ENCODE measurements around the gene PEAK1.

Gene PEAK1

DNA sequence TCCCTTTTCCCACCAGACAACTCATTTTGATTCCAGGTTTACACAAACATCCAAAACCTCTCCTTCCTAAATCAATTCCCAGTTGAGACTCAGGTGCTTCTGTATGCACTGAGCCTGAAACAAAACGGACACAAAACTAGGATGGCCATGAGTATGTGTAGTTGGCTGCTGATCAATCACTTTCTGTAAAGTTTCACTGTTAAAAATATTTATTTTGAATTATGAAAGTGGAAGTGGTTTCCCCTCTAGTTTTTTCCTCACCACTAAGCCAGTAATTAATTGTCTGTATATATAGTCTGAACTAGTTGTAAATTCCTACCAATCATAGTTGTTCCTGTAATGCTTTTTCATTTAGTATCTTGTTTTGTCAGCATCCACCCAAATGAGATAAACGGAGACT lies 297.3 kb downstream of the PEAK1 start:
- H4K12ac ChIP-seq (ENCODE audit: low read depth, low read length), result no peak overlapping the region
- no CpG with 5 or more reads among the region's 2 CpGs for WGBS (ENCODE audit: extremely low coverage, insufficient coverage, insufficient read length)
- H3K4me3 ChIP-seq (ENCODE audit: low read depth, low read length), result no peak overlapping the region
- H3K27ac ChIP-seq (ENCODE audit: low read depth, low read length), result no peak overlapping the region
- no peak overlapping the region for H3K23ac ChIP-seq (ENCODE audit: low read length)
- DNase-seq, result no peak
- H2AK5ac ChIP-seq (ENCODE audit: low read length), result no peak overlapping the region
- H3K36me3 ChIP-seq (ENCODE audit: control insufficient read depth in 1 of 2, insufficient read depth in 2 of 2, low read length in 2 of 2), result no peaks in the 10 kb centered on the region
- H2AFZ ChIP-seq (ENCODE audit: insufficient read depth, low read length, poor library complexity), result no peak overlapping the region
- H4K91ac ChIP-seq (ENCODE audit: low read depth, low read length), result no peak overlapping the region
- H3K9ac ChIP-seq (ENCODE audit: low read length), result no peak overlapping the region
- H3K4me2 ChIP-seq (ENCODE audit: low read length), result no peak overlapping the region
- H3K18ac ChIP-seq (ENCODE audit: low read length), result no peak overlapping the region
- H2BK5ac ChIP-seq (ENCODE audit: low read depth, low read length, poor library complexity), result no peak overlapping the region
- H3K79me1 ChIP-seq (ENCODE audit: low read length), result no peaks in the 10 kb centered on the region
- no peaks in the 10 kb centered on the region for H3K27me3 ChIP-seq (ENCODE audit: insufficient read depth, low read length)
- no peak overlapping the region for H4K8ac ChIP-seq (ENCODE audit: low read depth, low read length)
- H3K4me1 ChIP-seq (ENCODE audit: control insufficient read depth in 1 of 2, insufficient read depth in 2 of 2, low read length in 2 of 2), result no peaks in the 10 kb centered on the region
- H2BK12ac ChIP-seq (ENCODE audit: low read length), result no peak overlapping the region
- no peak overlapping the region for H2BK120ac ChIP-seq (ENCODE audit: insufficient read depth, low read length, poor library complexity)
- H3K79me2 ChIP-seq (ENCODE audit: control insufficient read depth, insufficient read depth, low read length, poor library complexity), result no peaks in the 10 kb centered on the region
- H3K9me3 ChIP-seq (ENCODE audit: insufficient read depth, low read depth, low read length), result no peaks in the 10 kb centered on the region
- H3K4ac ChIP-seq (ENCODE audit: low read depth, low read length), result no peak overlapping the region
- H3K14ac ChIP-seq (ENCODE audit: low read length), result no peak overlapping the region

DNA sequence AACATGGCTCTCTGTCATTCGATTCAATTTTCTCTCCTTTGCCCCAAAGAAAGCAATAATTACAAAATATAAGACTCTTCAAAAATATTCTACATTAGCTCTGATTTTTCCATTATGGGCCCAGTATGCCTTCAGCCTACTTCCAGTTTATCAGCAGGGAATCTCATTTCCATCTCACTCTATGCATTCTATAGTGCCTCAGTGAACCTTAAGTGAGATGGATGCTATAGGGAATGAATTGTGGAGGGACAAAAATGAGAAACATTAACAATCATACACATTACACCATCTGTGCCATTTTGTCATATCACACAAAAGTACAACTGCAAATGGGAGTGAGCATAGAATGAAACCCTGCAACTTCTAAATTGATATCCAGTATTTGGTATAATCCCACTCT lies 298.3 kb downstream of the PEAK1 start:
- Histone ChIP-seq H2BK5ac (ENCODE audit: low read depth, low read length, poor library complexity) (no peak overlapping the region), H3K9me3 (ENCODE audit: insufficient read depth, low read depth, low read length) (no peaks in the 10 kb centered on the region), H3K23ac (ENCODE audit: low read length) (no peak overlapping the region), H2AK5ac (ENCODE audit: low read length) (no peak overlapping the region), H3K27me3 (ENCODE audit: insufficient read depth, low read length) (no peaks in the 10 kb centered on the region), H3K4me2 (ENCODE audit: low read length) (no peak overlapping the region), H3K4me3 (ENCODE audit: low read depth, low read length) (no peak overlapping the region), H3K14ac (ENCODE audit: low read length) (no peak overlapping the region), H3K4me1 (ENCODE audit: control insufficient read depth in 1 of 2, insufficient read depth in 2 of 2, low read length in 2 of 2) (no peaks in the 10 kb centered on the region), H4K8ac (ENCODE audit: low read depth, low read length) (no peak overlapping the region), H3K18ac (ENCODE audit: low read length) (no peak overlapping the region), H3K36me3 (ENCODE audit: control insufficient read depth in 1 of 2, insufficient read depth in 2 of 2, low read length in 2 of 2) (no peaks in the 10 kb centered on the region), H3K4ac (ENCODE audit: low read depth, low read length) (no peak overlapping the region), H3K27ac (ENCODE audit: low read depth, low read length) (no peak overlapping the region), H3K79me2 (ENCODE audit: control insufficient read depth, insufficient read depth, low read length, poor library complexity) (no peaks in the 10 kb centered on the region), H2BK12ac (ENCODE audit: low read length) (no peak overlapping the region), H4K91ac (ENCODE audit: low read depth, low read length) (no peak overlapping the region), H3K79me1 (ENCODE audit: low read length) (no peaks in the 10 kb centered on the region), H4K12ac (ENCODE audit: low read depth, low read length) (no peak overlapping the region), H2BK120ac (ENCODE audit: insufficient read depth, low read length, poor library complexity) (no peak overlapping the region), H2AFZ (ENCODE audit: insufficient read depth, low read length, poor library complexity) (no peak overlapping the region), H3K9ac (ENCODE audit: low read length) (no peak overlapping the region)
- no CpG with 5 or more reads among the region's 1 CpG for WGBS (ENCODE audit: extremely low coverage, insufficient coverage, insufficient read length)
- no peak for DNase-seq

DNA sequence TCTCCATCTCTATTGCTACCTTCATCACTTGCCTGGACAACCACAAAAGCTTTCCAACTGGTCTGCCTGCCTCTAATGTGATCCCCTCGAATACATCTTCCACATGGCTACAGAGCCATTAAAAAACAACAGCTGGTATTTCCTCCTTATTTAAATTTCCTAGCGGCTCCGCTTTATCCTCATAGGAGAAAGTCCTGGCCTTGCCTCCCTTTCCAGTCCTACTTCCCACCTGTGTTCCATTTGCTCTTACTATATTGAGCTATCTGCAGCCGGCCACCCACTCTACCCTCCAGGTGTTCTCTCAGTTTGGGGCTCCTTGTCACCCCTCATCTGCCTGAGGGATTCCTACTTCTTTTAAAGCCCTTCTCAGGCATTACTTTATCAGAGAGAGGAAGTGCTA lies 299.3 kb downstream of the PEAK1 start:
- H3K79me1 ChIP-seq (ENCODE audit: low read length), result no peaks in the 10 kb centered on the region
- H3K79me2 ChIP-seq (ENCODE audit: control insufficient read depth, insufficient read depth, low read length, poor library complexity), result no peaks in the 10 kb centered on the region
- no peak overlapping the region for H2BK12ac ChIP-seq (ENCODE audit: low read length)
- DNase-seq, result no peak
- H3K36me3 ChIP-seq (ENCODE audit: control insufficient read depth in 1 of 2, insufficient read depth in 2 of 2, low read length in 2 of 2), result no peaks in the 10 kb centered on the region
- no peak overlapping the region for H3K9ac ChIP-seq (ENCODE audit: low read length)
- no peak overlapping the region for H2BK5ac ChIP-seq (ENCODE audit: low read depth, low read length, poor library complexity)
- no peak overlapping the region for H4K8ac ChIP-seq (ENCODE audit: low read depth, low read length)
- WGBS (ENCODE audit: extremely low coverage, insufficient coverage, insufficient read length), result no CpG with 5 or more reads among the region's 4 CpGs
- no peak overlapping the region for H3K18ac ChIP-seq (ENCODE audit: low read length)
- no peaks in the 10 kb centered on the region for H3K27me3 ChIP-seq (ENCODE audit: insufficient read depth, low read length)
- H2AFZ ChIP-seq (ENCODE audit: insufficient read depth, low read length, poor library complexity), result no peak overlapping the region
- no peak overlapping the region for H3K14ac ChIP-seq (ENCODE audit: low read length)
- no peak overlapping the region for H2BK120ac ChIP-seq (ENCODE audit: insufficient read depth, low read length, poor library complexity)
- H4K12ac ChIP-seq (ENCODE audit: low read depth, low read length), result no peak overlapping the region
- no peak overlapping the region for H3K4me2 ChIP-seq (ENCODE audit: low read length)
- H3K4ac ChIP-seq (ENCODE audit: low read depth, low read length), result no peak overlapping the region
- no peak overlapping the region for H4K91ac ChIP-seq (ENCODE audit: low read depth, low read length)
- no peaks in the 10 kb centered on the region for H3K9me3 ChIP-seq (ENCODE audit: insufficient read depth, low read depth, low read length)
- no peak overlapping the region for H3K27ac ChIP-seq (ENCODE audit: low read depth, low read length)
- H3K4me1 ChIP-seq (ENCODE audit: control insufficient read depth in 1 of 2, insufficient read depth in 2 of 2, low read length in 2 of 2), result no peaks in the 10 kb centered on the region
- H2AK5ac ChIP-seq (ENCODE audit: low read length), result no peak overlapping the region
- H3K23ac ChIP-seq (ENCODE audit: low read length), result no peak overlapping the region
- H3K4me3 ChIP-seq (ENCODE audit: low read depth, low read length), result no peak overlapping the region

- no peak overlapping the region for H3K4ac ChIP-seq (ENCODE audit: low read depth, low read length)
- H3K18ac ChIP-seq (ENCODE audit: low read length), result no peak overlapping the region
- no peaks in the 10 kb centered on the region for H3K79me2 ChIP-seq (ENCODE audit: control insufficient read depth, insufficient read depth, low read length, poor library complexity)
- H4K12ac ChIP-seq (ENCODE audit: low read depth, low read length), result no peak overlapping the region
- H2BK12ac ChIP-seq (ENCODE audit: low read length), result no peak overlapping the region
- no peak for DNase-seq
- H3K79me1 ChIP-seq (ENCODE audit: low read length), result no peaks in the 10 kb centered on the region
- H2AK5ac ChIP-seq (ENCODE audit: low read length), result no peak overlapping the region
- H2AFZ ChIP-seq (ENCODE audit: insufficient read depth, low read length, poor library complexity), result no peak overlapping the region
- no peak overlapping the region for H3K4me3 ChIP-seq (ENCODE audit: low read depth, low read length)
- no peak overlapping the region for H3K14ac ChIP-seq (ENCODE audit: low read length)
- no CpG with 5 or more reads among the region's 1 CpG for whole genome bisulfite sequencing (ENCODE audit: extremely low coverage, insufficient coverage, insufficient read length)
- H3K9ac ChIP-seq (ENCODE audit: low read length), result no peak overlapping the region
- H3K4me2 ChIP-seq (ENCODE audit: low read length), result no peak overlapping the region
- H3K27me3 ChIP-seq (ENCODE audit: insufficient read depth, low read length), result no peaks in the 10 kb centered on the region
- no peak overlapping the region for H3K23ac ChIP-seq (ENCODE audit: low read length)
- H3K4me1 ChIP-seq (ENCODE audit: control insufficient read depth in 1 of 2, insufficient read depth in 2 of 2, low read length in 2 of 2), result no peaks in the 10 kb centered on the region
- peaks cover 3 to 6% of the 10 kb centered on the region in 2 experiments for H3K36me3 ChIP-seq (ENCODE audit: control insufficient read depth in 1 of 2, insufficient read depth in 2 of 2, low read length in 2 of 2)
- no peak overlapping the region for H2BK120ac ChIP-seq (ENCODE audit: insufficient read depth, low read length, poor library complexity)
- H3K9me3 ChIP-seq (ENCODE audit: insufficient read depth, low read depth, low read length), result no peaks in the 10 kb centered on the region
- no peak overlapping the region for H4K91ac ChIP-seq (ENCODE audit: low read depth, low read length)
- H4K8ac ChIP-seq (ENCODE audit: low read depth, low read length), result no peak overlapping the region
- H2BK5ac ChIP-seq (ENCODE audit: low read depth, low read length, poor library complexity), result no peak overlapping the region
- no peak overlapping the region for H3K27ac ChIP-seq (ENCODE audit: low read depth, low read length)
Observed at GRCh38 chr15:77119446-77119845, 300.5 kb downstream of the PEAK1 start.

All from trophoblast cell (in vitro differentiated cells and primary cell).